K562 (cell line): ENCODE measurements around the gene MFSD11. TPM values are rescaled to one million over a fixed set of nuclear protein-coding genes. Genes with fewer than 3 reads are reported as not detected.

Source experiments
- ADNP ChIP-seq: fragments of 200-800 bp; sonication (Bioruptor generic); IDR thresholded peaks from 2 replicates; pipeline ENCODE4 v1.6.1; 2016; ENCODE audit warnings: missing genetic modification characterization, missing compliant biosample characterization
- EP400 ChIP-seq: fragments of 450-650 bp; IDR thresholded peaks from 2 replicates; pipeline ENCODE4 v1.6.1; 2017; ENCODE audit warnings: antibody characterized with exemption, mild to moderate bottlenecking, moderate library complexity
- FOXA1 ChIP-seq: fragments of 450-650 bp; IDR thresholded peaks from 2 replicates; pipeline ENCODE4 v1.6.1; 2016; ENCODE audit warnings: mild to moderate bottlenecking, borderline replicate concordance
- IRF2 ChIP-seq: sonication (generic); formaldehyde crosslinking; IDR thresholded peaks from 2 replicates; pipeline ENCODE4 v1.8.1; 2022; ENCODE audit warnings: mild to moderate bottlenecking, missing genetic modification reagents
- polyA plus RNA-seq, 8 experiments: library from polyadenylated mRNA; depleted of rRNA in 4 of 8; stranded (reverse) in 5 of 8; unstranded in 3 of 8; fragments of >200 nt; fragmentation: Nextera tagmentation in 2 of 8; fragmentation: Illumina TruSeq in 1 of 8; extraction: Ambion mirVana in 2 of 8; extraction: Trizol in 1 of 8; gene quantifications; 2 replicates each; pipeline versions ENCODE4 v1.2.1 to v1.2.3, GENCODE V29; 2011 to 2014; ENCODE audit warnings: inconsistent platforms in 1 of 8, missing spikeins in 1 of 8
- total RNA-seq, 7 experiments: library from RNA; depleted of rRNA in 6 of 7; stranded (reverse); fragments of >200 nt in 6 of 7; fragmentation: Illumina TruSeq in 2 of 7; extraction: Trizol in 2 of 7; gene quantifications; 2 replicates each; pipeline versions ENCODE4 v1.2.1 to v1.2.3, GENCODE V29; 2011 to 2021; ENCODE audit warnings: low replicate concordance in 1 of 7
- TF ChIP-seq, protein P1 (sequence below), 2 experiments: fragments of 450-650 bp; formaldehyde crosslinking in 1 of 2; IDR thresholded peaks; 2 replicates each; pipeline versions ENCODE4 v1.4.0 to v1.6.1; 2014 to 2020; ENCODE audit warnings: mild to moderate bottlenecking in 2 of 2, borderline replicate concordance in 1 of 2, low read depth in 1 of 2
- TF ChIP-seq, protein P2 (sequence below): sonication (generic); formaldehyde crosslinking; IDR thresholded peaks from 2 replicates; pipeline ENCODE4 v1.9.0; 2022; ENCODE audit warnings: mild to moderate bottlenecking, missing genetic modification reagents
- TF ChIP-seq, protein P3 (sequence below): fragments of 450-650 bp; IDR thresholded peaks from 2 replicates; pipeline ENCODE4 v1.6.1; 2014; ENCODE audit warnings: low read depth, mild to moderate bottlenecking, moderate library complexity, borderline replicate concordance

The MFSD11 gene
- total and polyA plus RNA-seq, 9 of the 15 experiments (the other 6 are each of a cell fraction or from before 2014, with no cell fraction given), result 14.4 to 24.5 (median 19.9) TPM

DNA sequence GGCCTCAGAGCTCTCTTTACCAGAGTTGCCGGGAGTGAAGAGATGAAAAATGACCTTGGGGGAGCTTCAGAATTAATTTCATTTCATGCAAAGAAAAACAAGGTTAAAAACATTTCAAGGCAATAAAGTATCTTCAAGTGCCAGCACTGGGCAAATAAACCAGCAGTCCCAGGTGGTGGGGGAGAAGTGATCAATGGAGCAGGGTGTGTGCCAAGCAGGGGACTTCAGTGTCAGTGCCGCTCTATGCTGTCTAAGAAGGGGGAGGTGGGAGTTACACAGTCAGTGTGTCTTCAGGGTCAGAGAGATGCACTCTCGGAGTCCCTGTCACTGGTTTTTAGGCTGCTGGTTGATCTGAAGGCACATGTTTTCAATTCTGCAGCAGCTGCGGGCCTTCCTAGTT is 73.0 kb downstream of the MFSD11 start (continued):
- TF ChIP-seq IRF2 (CRISPR knock-in tag), result no peak
- TF ChIP-seq, protein P1, sequence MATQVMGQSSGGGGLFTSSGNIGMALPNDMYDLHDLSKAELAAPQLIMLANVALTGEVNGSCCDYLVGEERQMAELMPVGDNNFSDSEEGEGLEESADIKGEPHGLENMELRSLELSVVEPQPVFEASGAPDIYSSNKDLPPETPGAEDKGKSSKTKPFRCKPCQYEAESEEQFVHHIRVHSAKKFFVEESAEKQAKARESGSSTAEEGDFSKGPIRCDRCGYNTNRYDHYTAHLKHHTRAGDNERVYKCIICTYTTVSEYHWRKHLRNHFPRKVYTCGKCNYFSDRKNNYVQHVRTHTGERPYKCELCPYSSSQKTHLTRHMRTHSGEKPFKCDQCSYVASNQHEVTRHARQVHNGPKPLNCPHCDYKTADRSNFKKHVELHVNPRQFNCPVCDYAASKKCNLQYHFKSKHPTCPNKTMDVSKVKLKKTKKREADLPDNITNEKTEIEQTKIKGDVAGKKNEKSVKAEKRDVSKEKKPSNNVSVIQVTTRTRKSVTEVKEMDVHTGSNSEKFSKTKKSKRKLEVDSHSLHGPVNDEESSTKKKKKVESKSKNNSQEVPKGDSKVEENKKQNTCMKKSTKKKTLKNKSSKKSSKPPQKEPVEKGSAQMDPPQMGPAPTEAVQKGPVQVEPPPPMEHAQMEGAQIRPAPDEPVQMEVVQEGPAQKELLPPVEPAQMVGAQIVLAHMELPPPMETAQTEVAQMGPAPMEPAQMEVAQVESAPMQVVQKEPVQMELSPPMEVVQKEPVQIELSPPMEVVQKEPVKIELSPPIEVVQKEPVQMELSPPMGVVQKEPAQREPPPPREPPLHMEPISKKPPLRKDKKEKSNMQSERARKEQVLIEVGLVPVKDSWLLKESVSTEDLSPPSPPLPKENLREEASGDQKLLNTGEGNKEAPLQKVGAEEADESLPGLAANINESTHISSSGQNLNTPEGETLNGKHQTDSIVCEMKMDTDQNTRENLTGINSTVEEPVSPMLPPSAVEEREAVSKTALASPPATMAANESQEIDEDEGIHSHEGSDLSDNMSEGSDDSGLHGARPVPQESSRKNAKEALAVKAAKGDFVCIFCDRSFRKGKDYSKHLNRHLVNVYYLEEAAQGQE (IDR thresholded peaks at IDR 0.05; ENCODE audit: borderline replicate concordance), result no peak
- TF ChIP-seq, protein P1 (CRISPR knock-in tag; IDR thresholded peaks at IDR 0.05; ENCODE audit: low read depth), result no peak
- TF ChIP-seq, protein P2, sequence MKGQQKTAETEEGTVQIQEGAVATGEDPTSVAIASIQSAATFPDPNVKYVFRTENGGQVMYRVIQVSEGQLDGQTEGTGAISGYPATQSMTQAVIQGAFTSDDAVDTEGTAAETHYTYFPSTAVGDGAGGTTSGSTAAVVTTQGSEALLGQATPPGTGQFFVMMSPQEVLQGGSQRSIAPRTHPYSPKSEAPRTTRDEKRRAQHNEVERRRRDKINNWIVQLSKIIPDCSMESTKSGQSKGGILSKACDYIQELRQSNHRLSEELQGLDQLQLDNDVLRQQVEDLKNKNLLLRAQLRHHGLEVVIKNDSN (CRISPR knock-in tag), result no peak
- TF ChIP-seq, protein P3, sequence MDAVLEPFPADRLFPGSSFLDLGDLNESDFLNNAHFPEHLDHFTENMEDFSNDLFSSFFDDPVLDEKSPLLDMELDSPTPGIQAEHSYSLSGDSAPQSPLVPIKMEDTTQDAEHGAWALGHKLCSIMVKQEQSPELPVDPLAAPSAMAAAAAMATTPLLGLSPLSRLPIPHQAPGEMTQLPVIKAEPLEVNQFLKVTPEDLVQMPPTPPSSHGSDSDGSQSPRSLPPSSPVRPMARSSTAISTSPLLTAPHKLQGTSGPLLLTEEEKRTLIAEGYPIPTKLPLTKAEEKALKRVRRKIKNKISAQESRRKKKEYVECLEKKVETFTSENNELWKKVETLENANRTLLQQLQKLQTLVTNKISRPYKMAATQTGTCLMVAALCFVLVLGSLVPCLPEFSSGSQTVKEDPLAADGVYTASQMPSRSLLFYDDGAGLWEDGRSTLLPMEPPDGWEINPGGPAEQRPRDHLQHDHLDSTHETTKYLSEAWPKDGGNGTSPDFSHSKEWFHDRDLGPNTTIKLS, result no peak
- no peak for TF ChIP-seq ADNP
- no peak for TF ChIP-seq FOXA1
- TF ChIP-seq EP400, result no peak
